ENCODE measurements around the gene MIB2.
"Not testable (repeated sequence)": the region's sequence is repeated elsewhere in the genome, so short reads cannot be mapped to it uniquely, and the experiment has no call there.

The MIB2 gene

DNA sequence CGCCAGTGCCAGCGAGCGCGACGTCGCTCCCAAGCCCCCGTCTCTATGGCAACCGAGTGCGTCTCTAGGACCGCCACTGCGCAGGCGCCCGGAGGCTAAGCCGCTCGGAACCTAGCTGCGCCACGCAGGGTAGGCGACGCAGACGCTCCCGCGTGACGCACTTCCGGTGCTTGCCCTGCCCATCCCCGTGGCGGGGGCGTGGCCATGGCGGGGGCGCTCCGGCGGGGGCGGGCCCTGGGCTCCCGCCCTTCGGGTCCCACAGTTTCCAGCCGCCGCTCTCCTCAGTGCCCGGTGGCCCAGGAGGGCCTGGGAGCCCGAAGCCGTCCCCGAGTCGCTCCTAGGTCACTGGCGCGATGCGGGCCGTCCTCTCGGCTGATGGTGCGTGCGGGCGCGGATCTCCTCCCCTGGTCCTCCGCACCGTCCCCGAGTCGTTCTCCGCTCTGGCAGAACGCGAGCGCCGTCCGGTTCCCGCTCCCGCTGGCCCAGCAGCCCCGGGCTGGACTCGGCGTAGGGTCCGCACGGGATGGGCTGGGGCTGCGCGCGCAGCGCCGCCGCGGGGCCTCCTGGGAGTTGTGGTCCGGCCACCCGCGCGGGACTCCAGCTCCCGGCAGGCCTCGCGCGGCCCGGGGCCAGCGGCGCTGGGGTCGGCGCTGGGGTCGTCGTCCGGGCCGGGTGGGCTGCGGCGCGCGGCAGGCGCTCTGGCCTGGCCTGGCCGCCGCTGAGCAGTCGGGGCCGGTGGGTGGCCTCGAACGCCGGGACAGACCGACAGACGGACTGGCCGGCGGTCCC lies at the start of gene MIB2:
Gene MIB2 (plus strand): TSS at position 245 of the 789 bp plus-strand sequence. CDS start 7,953 bp downstream, outside the sequence.
- peak; percentile 99 for DNase-seq

DNA sequence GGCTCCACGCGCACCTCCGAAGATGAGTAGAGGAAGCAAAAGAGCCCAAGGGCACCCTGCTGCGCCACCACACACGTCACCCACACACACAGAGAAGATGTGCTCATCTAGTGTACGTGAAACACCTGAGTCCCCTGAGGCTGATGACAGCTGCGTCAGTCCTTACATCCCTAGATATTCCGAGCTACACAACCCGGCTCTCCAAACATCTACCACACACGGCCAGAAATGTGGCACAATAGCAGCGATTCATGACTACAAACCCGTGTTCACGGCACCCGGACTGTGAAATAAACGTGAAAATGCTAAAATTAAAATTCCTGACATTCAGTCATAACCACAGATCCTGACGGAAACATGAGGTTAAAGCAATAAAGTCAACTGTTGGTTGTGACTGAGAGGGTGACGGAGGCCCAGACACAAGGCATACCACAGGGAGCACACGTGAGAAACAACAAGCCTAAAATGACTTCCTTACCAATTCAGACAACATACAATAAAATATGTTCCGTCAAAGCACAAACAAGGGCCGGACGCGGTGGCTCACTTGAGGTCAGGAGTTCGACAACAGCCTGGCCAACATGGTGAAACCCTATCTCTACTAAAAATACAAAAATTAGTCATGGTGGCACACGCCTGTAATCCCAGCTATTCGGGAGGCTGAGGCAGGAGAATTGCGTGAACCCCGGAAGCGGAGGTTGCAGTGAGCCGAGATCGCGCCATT lies 48.0 kb upstream of the MIB2 start:
- no peak for DNase-seq

DNA sequence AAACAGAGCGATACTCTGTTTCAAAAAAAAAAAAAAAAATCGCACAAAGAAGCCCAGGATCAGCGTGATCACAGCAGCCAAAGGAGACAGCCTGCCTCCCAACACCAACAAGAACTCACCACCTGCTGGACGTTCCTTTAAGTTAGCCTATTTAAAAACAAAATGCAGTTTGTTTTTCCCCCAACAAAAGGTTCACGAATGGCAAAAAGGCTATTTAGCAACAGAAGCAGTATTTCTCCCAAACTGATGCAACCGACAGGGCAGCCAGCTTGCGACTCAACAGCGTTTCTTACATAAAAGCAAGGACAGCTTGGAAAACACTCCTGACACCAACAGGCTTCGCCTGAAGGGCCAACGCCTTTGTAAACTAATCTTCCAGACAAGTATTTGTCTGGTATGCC lies 47.4 kb upstream of the MIB2 start:
- DNase-seq = no peak

DNA sequence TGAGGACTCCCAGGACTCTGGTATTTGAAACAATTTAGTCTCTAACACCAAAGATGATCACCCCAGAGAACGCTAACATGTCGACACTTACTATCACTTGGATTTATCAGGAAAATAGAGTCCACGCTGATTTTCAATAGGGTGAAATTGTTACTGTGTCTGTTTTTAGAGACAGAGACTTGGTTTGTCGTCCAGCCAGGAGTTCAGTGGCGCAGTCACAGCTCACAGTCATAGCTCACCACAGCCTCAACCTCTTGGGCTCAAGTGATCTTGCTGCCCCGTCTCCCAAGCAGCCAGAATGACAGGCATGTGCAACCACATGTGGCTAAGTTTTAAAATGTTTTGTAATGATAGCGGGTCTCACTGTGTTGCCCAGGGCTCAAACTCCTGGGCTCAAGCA lies 46.0 kb upstream of the MIB2 start:
- DNase-seq = no peak

DNA sequence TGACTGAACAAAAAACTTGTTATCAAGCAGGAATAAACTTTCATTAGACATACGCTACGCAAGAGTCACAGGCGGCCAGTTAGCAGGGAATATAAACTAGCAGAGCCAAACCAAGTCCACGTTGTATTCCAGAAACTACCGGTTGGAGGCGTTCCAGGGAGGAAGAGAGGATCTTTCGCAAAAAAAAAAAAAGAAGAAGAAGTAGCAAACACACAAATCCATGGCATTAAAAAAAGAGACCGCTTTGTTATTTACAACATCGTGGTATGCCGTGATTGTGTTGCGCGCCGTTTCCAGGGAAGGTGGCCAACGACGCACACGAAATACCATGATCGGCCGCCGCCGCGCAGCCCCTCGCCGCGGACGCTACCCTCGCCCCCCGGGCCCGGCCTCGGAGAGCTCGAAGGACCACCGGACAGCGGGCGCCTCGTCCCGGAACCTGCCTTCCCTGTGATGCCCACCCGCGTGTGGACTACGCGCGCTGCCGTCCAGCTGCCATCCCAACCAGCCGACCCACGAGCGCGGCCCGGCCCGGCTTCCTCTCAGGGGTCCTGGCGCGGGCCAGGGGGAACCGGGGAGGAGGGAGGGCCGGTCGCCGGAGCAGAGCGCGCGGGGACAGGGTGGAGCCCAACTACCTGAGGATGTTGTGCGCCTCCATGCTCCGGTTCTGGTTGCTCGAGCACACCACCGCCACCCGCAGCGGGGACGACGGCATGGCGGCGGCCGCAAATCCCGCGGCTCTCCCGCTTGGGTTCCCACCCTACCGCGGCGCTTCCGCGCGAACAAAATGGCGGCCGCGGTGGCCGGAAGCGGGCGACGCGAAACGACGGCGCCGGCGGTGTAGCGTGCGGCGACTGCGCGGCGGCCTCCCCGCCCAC lies 41.2 kb upstream of the MIB2 start:
- peak; percentile 78 for DNase-seq

DNA sequence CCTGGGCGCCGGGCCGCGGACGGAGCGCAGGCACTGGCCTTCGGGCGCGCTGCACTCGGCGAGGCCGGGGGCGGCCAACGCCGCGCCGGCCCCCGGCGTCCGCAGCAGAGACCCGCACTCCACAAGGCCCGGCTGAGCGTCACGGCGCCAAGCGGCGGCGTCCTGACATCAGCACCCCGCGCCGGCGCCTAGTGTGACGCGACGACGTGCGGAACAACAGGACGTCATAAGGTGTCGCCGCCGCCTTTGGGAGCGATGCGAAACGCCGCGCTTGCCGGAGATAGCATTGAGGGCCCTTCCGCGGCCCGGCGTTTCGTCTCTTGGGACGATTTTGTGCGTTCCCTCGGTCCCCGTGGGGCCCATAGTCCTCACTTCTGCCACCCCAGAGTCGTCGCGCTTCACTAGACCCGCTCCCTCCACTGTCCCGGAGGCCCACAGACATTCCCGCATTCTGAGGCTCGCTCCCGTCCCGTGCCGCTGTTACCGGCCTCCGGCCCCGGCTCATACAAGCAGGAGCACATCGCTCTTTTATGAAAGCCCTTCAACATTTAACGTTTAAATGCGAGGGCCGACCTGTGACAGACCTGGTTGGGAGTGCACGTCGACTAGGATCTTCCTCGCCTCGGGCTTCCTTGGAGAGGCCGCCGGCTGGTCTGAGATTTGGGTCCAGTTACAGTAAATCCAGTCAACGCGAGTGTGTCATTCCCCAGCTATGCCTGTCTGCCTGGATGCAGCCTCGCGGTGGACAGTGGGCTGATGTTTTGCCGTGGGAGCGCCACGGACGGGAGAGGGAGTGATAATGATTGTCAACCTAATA lies 40.4 kb upstream of the MIB2 start, which contains the start of gene SSU72:
Gene SSU72 (minus strand): TSS at position 143 of the 817 bp plus-strand sequence. CDS start 306 bp downstream, outside the sequence.
- peak; percentile 93 for DNase-seq

DNA sequence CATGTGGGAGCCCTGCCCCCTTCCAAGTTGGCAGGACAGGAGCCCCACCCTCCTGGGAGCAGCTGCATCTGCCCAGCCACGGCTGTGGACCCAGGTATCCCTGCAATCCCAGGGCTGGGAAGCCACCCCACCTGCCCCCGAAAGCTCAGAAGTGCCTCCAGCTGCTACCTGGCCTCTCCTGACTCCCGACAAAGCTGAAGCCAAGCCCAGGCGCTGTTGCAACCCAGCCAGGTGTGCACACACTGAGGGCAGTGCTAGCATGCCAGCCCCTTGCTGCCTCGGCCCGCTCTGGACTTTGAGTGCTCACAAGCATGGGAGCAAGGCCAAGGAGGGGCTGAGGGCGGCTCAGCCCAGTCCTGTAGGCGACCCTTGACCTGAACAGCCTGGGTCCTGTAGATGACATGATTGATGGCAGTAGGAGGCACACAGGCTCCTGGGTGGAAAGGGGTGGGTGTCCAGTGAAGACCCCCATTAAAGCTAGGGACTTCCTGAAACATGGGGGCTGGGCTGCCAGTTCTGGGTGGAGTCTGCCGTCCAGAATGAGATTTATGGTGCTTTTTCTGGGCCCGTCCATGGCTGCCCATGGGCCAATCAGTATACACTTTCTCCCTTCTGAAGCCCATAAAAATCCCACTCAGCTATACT lies 37.8 kb upstream of the MIB2 start:
- no peak for DNase-seq

DNA sequence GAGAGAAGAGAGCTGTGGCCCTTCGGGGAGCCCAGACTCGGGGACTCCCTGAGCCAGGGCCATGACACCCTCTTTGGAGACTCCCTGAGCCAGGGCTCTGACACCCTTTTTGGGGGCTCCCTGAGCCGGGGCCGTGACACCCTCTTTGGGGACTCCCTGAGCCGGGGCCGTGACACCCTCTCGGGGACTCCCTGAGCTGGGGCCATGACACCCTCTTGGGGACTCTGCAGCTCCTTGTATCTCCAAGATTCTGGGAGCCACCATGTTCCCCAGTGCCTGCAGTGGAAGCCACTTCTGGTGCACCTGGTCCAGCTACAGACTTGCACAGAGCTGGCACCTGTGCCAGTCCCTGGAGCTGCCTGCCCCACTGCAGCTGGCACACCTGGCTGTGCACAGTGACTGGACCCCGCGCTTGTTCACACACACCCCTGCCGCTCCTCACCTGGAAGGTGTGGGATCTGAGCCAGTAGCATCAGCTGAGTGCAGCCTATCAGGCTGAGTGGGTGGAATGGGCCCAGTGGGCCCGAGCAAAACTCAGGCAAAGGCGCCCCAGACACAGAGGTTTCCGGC lies 36.8 kb upstream of the MIB2 start:
- DNase-seq = no peak

DNA sequence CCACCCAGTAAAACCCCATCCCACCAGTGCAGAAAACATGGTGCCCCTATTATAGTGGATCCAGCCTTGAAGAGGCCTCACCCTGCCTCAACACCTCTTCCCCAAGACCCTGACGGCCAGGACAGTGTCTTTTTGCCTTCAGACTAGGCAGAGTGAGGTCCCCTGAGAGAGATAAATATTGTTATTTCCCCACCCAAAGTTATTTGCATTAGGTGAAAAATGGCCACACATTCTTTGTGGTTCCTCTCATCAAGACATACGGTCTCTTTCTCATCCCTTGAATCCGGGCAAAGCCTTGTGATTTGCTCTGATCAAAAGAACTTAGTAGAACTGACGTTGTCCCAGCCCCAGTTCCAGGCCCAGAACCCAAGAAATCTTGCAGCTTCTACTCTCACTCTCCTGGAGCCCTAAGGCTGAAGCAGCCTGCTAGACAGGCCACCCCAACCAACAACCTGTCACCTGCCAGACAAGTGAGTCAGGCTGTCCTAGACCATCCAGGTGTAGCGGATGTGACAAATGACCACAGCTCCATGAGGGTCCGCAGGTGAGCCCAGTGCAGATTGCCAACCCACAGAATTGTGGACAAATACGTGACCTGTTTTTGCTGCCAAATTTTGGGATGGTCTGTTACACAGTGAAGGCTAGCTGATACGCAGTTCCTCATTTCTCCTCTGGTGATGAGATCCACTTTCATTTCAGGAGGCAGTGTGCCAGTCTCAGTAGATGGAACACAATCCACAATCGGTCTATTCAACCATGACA lies 32.5 kb upstream of the MIB2 start:
- no peak for DNase-seq

DNA sequence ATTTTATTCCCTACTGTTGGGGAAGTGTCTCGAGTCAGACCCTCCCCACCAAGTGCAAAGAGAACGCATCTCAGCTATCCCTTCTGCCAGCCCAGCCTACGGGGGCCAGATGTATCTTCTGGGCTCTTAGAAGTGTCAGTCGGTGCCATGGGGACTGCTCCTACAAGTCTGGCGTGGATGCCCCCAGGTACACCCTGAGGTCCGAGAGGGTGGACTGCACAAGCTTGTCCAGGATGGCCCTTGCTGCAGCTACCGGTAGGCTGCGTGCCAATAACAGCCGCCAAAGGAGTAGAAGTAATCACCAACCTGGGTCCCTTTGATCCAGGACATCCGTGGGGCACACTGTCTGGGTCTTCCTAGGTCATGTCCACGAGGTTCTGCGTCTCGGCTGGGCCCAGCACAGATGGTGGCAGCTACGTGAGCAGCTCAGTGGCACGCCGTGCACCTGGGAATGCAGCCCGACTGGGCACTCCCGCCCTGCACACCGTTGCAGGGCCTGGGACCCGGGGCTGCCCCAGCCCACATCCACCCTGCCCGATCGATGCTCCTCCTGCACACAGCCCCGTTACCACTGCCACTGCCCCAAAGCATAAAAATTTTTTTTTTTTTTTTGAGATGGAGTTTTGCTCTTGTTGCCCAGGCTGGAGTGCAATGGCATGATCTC lies 31.8 kb upstream of the MIB2 start:
- no peak for DNase-seq

DNA sequence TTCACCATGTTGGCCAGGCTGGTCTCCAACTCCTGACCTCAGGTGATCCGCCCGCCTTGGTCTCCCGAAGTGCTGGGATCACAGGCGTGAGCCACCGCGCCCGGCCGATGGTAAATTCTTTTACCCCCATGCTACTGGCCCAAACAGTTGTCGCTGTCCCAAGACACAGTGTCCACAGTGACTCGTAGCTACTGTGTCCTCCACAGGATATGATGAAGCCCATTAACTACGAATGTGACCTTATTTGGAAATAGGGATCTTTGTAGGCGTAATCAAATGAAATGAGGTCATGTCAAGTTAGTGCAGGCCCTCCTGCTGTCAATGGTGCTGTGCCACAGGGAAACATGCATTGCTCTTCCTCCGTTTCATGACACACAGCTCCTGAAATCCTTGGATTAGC lies 23.8 kb upstream of the MIB2 start:
- no peak for DNase-seq

DNA sequence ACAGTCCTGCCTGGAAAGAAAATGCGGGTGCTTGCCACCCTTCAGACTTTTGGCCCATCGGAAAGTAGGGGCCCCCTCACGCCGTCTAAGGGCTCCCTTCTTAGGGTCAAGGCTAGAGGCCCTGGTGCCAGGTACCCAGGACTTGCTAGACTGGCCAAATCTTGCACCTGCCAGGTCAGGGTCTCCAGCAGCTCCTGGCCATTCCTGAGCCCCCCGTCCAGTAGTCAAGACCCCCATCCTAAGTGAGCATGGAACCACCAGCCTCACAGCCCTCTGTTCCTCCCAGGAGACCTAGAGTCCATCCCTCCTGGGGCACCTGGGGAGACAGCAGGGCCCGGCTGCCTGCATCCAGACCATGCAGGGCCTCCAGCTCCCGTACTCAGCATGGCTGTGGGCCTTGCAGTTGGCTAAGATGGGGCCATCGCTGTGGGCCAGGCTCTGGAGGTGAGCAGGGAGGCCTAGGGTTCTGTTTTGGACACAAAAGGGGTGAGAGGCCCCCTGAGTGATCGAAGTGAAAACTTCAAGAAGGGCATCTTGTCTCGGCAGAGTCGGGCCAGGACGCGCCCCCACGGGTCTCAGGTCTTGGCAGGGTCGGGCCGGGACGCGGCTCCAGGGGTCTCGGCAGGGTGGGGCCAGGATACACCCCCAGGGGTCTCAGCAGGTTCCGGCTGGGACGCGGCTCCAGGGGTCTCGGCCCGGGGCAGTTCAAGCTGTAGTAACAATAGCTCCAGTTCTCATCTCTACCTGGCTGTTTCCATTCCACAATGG lies 21.3 kb upstream of the MIB2 start:
- no peak for DNase-seq

DNA sequence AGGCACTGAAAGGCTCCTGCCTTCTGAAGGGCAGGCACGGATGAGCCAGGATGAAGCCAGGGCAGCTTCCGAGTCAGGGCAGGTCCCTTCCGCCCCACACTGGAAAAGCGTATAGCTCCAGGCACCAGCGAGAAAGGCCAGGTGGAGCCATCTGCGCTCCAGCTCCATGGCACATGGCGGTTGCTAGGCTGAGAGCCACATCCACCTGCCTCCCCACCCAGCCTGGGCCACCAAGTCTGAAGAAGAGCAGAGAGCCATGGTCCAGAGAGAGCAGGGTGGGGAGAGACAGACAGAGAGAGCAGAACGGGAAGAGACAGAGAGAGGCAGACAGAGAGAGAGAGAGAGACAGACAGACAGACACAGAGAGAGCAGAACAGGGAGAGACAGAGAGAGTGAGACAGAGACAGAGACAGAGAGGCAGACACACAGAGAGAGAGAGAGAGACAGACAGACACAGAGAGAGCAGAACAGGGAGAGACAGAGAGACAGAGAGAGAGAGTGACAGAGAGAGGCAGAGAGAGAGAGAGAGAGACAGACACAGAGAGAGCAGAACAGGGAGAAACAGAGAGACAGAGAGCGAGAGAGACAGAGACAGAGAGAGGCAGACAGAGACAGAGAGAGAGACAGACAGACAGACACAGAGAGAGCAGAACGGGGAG lies 20.6 kb upstream of the MIB2 start:
- peak; percentile 57 for DNase-seq

DNA sequence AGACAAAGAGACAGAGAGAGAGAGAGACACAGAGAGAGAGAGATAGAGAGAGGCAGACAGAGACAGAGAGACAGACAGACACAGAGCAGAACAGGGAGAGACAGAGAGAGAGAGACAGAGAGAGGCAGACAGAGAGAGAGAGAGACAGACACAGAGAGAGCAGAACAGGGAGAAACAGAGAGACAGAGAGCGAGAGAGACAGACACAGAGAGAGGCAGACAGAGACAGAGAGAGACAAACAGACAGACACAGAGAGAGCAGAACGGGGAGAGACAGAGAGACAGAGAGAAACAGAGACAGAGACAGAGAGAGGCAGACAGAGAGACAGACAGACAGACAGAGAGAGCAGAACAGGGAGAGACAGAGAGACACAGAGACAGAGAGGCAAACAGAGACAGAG lies 20.0 kb upstream of the MIB2 start:
- not testable (repeated sequence) for DNase-seq

DNA sequence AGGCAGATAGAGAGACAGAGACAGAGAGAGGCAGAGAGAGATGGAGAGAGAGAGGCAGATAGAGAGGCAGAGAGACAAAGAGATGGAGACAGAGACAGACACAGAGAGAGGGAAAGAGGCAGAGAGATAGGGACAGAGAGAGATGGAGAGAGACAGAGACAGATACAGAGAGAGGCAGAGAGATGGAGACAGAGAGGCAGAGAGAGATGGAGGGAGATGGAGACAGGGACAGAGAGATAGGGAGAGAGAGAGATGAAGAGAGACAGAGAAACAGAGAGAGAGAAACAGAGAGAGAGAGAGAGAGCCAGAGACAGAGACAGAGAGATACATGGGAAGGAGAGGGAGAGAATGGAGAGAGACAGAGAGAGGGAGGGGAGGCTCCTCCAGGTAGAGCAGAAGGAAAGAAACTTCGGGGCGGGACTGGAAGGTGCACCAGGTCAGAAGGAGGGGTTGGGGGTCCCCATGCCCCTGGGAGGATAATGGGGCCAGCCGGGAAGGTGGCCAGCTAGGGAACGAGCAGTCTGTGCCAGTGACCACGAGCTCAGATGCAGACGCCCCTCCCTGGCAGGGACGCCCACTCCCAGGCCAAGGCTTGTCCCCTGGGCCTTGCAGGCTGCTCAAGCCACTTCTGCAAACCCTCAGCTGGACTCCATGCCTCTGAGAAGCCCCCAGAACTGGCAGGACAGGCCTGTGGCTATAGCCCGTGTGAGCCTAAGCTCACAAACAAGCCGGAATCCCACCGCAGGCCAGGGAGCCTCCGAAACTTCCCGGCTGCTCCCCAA lies 18.6 kb upstream of the MIB2 start:
- DNase-seq = no peak

DNA sequence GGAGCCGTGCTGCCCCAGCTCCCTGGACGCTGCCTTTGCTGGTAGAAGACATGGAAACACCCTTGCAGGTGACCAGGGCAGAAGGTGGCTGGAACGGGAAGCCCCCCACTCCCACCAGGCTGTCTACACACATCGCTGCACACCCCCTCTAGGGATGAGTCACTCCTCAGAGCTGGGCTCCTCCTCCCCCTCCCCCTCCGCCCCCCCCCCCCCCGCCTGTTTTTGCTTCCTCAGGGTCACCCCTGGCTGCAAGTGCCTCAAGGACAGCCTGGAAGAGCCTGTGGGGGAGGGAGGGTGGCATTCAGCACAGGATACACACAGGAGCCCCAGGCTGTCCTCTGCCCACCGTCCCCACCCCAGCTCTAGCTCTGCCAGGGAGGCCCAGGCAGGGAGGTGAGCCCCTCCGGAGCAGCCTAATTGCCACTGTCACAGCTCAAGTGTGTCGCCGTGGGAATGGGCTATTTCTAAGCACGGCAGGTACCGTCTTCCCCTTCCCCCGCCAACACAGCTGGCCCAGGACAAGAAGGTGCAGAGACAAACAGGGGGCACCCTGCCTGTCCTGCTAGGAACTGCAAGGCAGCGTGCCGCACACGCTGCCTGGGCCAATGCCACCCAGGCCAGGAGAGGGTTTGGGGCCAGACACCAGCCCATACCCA lies 17.9 kb upstream of the MIB2 start:
- DNase-seq = no peak

DNA sequence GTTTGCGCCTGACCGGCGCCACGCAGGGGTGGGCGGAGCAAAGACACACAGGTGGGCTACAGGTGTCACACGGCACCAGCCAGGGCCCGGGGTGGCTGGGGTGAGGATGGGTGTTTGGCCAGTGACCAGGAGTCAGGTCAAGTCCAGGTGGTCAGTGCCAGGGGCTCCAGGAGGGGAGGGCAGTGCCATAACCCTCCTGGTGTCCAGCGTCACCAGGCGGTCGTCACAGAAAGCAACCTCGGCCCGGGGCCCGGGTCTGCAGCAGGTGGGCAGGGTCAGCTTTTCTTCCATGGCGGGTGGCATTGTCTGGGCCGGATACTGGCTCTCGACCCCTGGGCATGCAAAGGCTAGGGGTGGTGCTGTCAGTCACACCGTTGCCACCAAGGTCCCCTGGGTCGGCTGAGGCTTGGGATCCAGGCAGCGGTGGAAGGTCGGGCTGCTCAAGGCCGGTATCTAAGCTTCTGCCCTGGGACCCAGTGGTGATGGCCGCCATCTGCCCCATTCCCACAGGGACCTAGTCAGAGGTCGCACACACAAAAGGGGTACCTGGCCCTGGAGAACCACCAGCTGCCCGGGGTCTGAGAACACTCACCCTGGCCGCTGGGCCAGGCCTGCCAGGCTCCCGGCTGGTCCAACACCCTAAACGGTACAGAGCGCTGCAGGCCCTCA lies 17.1 kb upstream of the MIB2 start:
- no peak for DNase-seq
